Activated naive CD8-positive, alpha-beta T cell treated with anti-CD3 and anti-CD28 coated beads, Interleukin-2, amount 10 ng/mL, durations not matched to agents 7 days and 5 days (primary cell): Measurements from ENCODE around the gene PPP1R9A. TPM values are rescaled to one million over a fixed set of nuclear protein-coding genes. Genes with fewer than 3 reads are reported as not detected.

Experiments used
- ATAC-seq: fragments of 150-1000 bp; cut with Tn5 transposase; one replicate; pipeline ENCODE4 v1.10.0; 2021; ENCODE audit warnings: low read depth, moderate library complexity
- POLR2A ChIA-PET: fragments of 350-600 bp; sonication (Branson Sonifier 250); formaldehyde crosslinking; loops from one replicate; lab custom pipeline; 2021; ENCODE audit warnings: antibody characterized with exemption; lab: Charles Lee
- DNase-seq: peaks from one replicate; pipeline ENCODE4 v3.0.0; 2021
- H3K27ac Mint-ChIP-seq: one replicate; pipeline ENCODE4 v1.8.0; 2022; ENCODE audit warnings: mild to moderate bottlenecking, mixed read lengths
- H3K27me3 Mint-ChIP-seq: one replicate; pipeline ENCODE4 v1.8.0; 2022; ENCODE audit warnings: mild to moderate bottlenecking, moderate library complexity, mixed read lengths
- H3K36me3 Mint-ChIP-seq: one replicate; pipeline ENCODE4 v1.8.0; 2021; ENCODE audit warnings: mild to moderate bottlenecking, mixed read lengths
- H3K4me1 Mint-ChIP-seq: one replicate; pipeline ENCODE4 v1.8.0; 2021; ENCODE audit warnings: mixed read lengths
- H3K4me3 Mint-ChIP-seq: one replicate; pipeline ENCODE4 v1.8.0; 2022; ENCODE audit warnings: mild to moderate bottlenecking, moderate library complexity, mixed read lengths
- H3K9me3 Mint-ChIP-seq: one replicate; pipeline ENCODE4 v1.8.0; 2021; ENCODE audit warnings: mixed read lengths
- total RNA-seq, 2 experiments: library from RNA; stranded (reverse); gene quantifications; one replicate each; pipeline ENCODE4 v1.2.3, GENCODE V29; 2021

PPP1R9A gene
- total RNA-seq, 2 experiments from 2014 or later = 0.06 to 0.42 TPM

GRCh38 chr7:94898340-94898739 lies 9.1 kb upstream of the PPP1R9A start:
- Mint-ChIP-seq H3K27ac (no peak overlapping the region), H3K4me3 (no peak overlapping the region), H3K9me3 (no peaks in the 10 kb centered on the region), H3K4me1 (no peaks in the 10 kb centered on the region), H3K36me3 (no peaks in the 10 kb centered on the region), H3K27me3 (peaks cover 2% of the 10 kb centered on the region)
- ATAC-seq (no peak), DNase-seq (no peak)
- POLR2A ChIA-PET = no interaction called here

DNA sequence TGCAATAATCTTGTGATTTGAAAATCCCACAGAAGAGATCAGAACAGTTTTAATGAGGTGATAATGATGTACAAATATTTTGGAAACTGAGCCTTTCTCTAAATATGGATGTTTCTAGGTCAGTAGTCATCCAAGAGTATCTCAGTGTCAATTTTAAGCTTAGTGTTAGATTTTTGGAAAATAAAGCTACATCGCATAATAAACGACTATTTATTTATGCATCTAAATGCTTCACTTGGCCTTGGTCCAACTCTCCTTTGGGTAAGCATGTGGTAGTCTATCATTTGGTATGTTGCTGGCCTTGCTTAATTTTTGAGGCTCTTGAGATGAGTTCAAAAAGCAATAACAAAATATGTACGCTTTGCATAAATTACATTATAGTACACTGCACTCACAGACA lies 5.4 kb upstream of the PPP1R9A start:
- H3K4me1 Mint-ChIP-seq = no peaks in the 10 kb centered on the region
- H3K36me3 Mint-ChIP-seq = no peaks in the 10 kb centered on the region
- POLR2A ChIA-PET = no interaction called here
- no peak for ATAC-seq
- no peak for DNase-seq
- no peaks in the 10 kb centered on the region for H3K9me3 Mint-ChIP-seq
- peaks cover 14% of the 10 kb centered on the region for H3K27me3 Mint-ChIP-seq
- H3K4me3 Mint-ChIP-seq = no peak overlapping the region
- no peak overlapping the region for H3K27ac Mint-ChIP-seq

DNA sequence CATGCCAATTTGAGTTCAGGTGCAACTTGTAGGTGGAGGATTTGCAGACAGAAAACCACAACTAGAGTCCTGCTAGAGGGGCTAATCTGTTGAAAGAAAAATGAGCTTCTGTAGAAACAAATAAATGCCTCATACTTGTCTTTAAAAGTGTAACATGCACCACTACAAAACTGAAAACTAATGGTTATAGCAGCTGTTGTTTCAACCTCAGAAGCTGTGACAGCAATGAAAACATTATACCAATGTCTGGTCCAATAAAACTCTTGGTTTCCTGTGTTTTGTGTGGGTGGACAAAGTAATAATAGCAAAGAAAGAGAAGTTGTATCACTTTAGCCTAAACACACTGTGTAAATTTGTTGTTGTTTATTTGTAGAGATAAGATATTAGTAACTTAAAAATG lies 3.4 kb upstream of the PPP1R9A start:
- H3K36me3 Mint-ChIP-seq = no peaks in the 10 kb centered on the region
- H3K27me3 Mint-ChIP-seq = peaks cover 28% of the 10 kb centered on the region
- H3K9me3 Mint-ChIP-seq = no peaks in the 10 kb centered on the region
- no peak overlapping the region for H3K27ac Mint-ChIP-seq
- DNase-seq (no peak), ATAC-seq (no peak)
- no peak overlapping the region for H3K4me3 Mint-ChIP-seq
- H3K4me1 Mint-ChIP-seq = no peaks in the 10 kb centered on the region
- POLR2A ChIA-PET = no interaction called here

GRCh38 chr7:94904982-94905381 lies 2.4 kb upstream of the PPP1R9A start:
- ATAC-seq (no peak), DNase-seq (no peak)
- H3K36me3 Mint-ChIP-seq = no peaks in the 10 kb centered on the region
- H3K4me1 Mint-ChIP-seq = no peaks in the 10 kb centered on the region
- H3K9me3 Mint-ChIP-seq = no peaks in the 10 kb centered on the region
- H3K27me3 Mint-ChIP-seq = peaks cover 38% of the 10 kb centered on the region
- H3K27ac Mint-ChIP-seq = no peak overlapping the region
- H3K4me3 Mint-ChIP-seq = no peak overlapping the region
- POLR2A ChIA-PET = no interaction called here

DNA sequence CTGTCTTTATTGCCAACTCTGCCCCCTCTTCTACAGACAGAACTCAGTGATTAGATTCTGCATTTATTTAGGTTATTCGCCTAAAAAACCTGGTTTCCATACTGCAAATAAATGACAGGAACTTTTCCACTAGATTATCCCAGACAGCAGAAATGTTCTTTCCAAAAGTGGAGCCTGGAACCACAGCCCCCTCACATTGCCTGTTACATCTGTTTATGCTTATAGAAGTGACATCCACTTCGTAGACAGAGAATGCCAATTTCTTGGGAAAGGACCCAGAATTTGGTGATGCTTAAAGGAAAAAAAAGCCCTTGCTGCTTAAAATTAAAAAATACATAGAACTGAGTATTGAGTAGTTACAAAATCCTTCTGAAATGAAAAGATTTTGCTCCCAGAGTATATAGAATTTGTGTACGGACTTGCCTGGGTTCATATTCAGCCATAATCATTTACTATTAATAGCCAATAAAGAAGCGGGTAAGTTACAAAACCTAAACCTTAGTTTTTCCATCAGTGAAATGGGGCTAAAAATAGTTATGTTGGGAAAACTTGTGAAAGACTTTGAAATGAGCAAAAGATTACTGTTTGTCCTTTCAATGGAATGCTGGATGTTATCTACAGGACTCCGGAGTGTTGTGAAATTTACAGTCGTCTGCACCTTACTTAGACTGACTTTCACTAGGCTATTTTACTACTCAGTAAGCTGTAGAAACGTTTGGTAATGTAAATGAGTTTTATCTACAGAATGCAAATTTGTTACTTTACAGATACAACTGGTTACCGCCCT lies 1.1 kb upstream of the PPP1R9A start:
- H3K4me3 Mint-ChIP-seq = no peak overlapping the region

GRCh38 chr7:94907811-94908322 lies 473 bp downstream of the PPP1R9A start:
- Mint-ChIP-seq H3K9me3 (no peaks in the 10 kb centered on the region), H3K4me1 (no peaks in the 10 kb centered on the region), H3K27me3 (peaks cover 39% of the 10 kb centered on the region), H3K27ac (no peak overlapping the region), H3K36me3 (no peaks in the 10 kb centered on the region), H3K4me3 (peak overlapping the region; percentile 34)
- DNase-seq (peak; percentile 31), ATAC-seq (peak; percentile 50)
- POLR2A ChIA-PET = no interaction called here

More for the DNA sequence above, 1.1 kb upstream of the PPP1R9A start:
- ATAC-seq (no peak), DNase-seq (no peak)
- POLR2A ChIA-PET = no interaction called here
- no peaks in the 10 kb centered on the region for H3K36me3 Mint-ChIP-seq
- H3K9me3 Mint-ChIP-seq = no peaks in the 10 kb centered on the region
- H3K27me3 Mint-ChIP-seq = peaks cover 39% of the 10 kb centered on the region
- H3K4me1 Mint-ChIP-seq = no peaks in the 10 kb centered on the region
- no peak overlapping the region for H3K27ac Mint-ChIP-seq

DNA sequence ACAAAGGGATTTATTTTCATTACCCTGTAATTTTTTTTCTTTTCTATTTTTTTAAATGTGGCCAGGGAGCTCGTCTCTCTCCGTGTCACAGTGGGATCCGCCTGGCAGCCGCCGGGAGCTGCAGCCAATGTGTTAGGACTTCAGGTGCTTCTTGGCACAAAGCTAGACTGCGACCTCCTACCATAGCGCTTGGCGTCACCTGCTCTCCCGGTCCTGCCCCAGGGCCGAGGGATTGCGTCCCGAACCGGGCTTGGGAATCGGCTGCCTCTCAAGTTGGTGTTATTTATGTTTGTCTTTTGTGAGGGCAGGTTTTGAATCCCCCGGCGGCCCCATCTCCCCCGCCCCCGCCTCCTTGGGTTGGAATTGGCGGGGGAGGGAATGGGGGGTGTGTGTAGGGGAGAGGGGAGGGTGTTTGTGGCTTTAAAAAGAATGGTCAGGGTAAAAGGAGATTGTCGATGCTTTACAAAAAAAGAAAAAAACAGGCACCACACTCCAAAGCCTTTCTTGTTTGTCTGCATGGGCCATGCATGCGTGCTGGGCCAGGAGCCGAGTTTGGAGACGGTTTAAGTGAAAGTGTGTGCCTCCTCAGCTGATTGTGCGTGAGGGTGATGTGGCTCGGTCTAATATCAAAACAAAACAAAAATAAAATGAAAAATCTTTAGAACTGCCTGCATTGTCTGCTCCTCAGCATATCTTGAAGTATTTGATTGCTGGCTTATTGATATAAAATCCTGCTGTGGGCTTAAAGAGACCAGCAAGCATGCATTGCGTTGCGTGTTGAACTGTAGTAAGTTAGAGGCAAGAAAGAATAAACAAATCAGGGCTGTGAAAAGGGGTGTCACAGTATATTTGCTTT lies 1.2 kb downstream of the PPP1R9A start:
- H3K4me3 Mint-ChIP-seq = peak overlapping the region; percentile 34
- H3K9me3 Mint-ChIP-seq = no peaks in the 10 kb centered on the region
- no peaks in the 10 kb centered on the region for H3K4me1 Mint-ChIP-seq
- ATAC-seq (no peak), DNase-seq (no peak)
- peaks cover 37% of the 10 kb centered on the region for H3K27me3 Mint-ChIP-seq
- POLR2A ChIA-PET = no interaction called here
- no peaks in the 10 kb centered on the region for H3K36me3 Mint-ChIP-seq
- H3K27ac Mint-ChIP-seq = no peak overlapping the region

DNA sequence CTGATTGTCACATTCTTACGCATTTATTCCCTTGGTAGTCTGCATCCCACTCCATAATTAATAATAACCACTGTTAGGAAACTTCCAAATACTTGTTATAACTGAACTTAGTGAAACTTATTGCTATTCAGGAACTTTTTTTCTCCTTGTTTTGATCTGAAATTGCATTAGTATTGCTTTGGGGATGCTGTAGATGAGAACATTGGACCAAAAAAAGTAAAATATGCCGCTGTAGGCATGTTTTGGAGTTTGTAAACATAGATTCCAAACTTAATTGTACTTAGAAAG lies 1.7 kb downstream of the PPP1R9A start:
- no peaks in the 10 kb centered on the region for H3K36me3 Mint-ChIP-seq
- no peaks in the 10 kb centered on the region for H3K9me3 Mint-ChIP-seq
- ATAC-seq (no peak), DNase-seq (no peak)
- H3K27ac Mint-ChIP-seq = no peak overlapping the region
- H3K27me3 Mint-ChIP-seq = peaks cover 36% of the 10 kb centered on the region
- H3K4me3 Mint-ChIP-seq = no peak overlapping the region
- POLR2A ChIA-PET = no interaction called here
- H3K4me1 Mint-ChIP-seq = no peaks in the 10 kb centered on the region

DNA sequence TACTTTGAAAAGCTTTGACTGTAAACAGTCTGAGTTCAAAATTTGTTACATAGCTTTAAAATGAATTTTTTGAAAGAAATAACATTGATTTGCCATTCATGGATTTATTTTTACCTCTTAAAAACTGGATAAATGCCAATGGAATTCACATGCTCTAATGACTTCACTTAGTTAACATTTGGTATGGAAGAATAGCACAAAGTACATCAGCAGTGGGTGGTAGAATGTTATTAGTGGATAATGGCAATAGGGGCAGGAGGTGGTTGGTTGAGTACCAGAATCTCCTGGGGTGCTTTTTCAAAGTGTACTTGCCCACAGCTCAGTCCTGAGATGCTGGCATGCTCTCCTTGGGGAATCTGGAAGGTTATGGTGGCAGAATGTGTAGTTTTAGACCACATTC lies 4.7 kb downstream of the PPP1R9A start:
- Mint-ChIP-seq H3K4me1 (no peaks in the 10 kb centered on the region), H3K27ac (no peak overlapping the region), H3K27me3 (peaks cover 27% of the 10 kb centered on the region), H3K9me3 (no peaks in the 10 kb centered on the region), H3K36me3 (no peaks in the 10 kb centered on the region), H3K4me3 (no peak overlapping the region)
- no peak for DNase-seq
- ATAC-seq = no peak
- POLR2A ChIA-PET = no interaction called here

DNA sequence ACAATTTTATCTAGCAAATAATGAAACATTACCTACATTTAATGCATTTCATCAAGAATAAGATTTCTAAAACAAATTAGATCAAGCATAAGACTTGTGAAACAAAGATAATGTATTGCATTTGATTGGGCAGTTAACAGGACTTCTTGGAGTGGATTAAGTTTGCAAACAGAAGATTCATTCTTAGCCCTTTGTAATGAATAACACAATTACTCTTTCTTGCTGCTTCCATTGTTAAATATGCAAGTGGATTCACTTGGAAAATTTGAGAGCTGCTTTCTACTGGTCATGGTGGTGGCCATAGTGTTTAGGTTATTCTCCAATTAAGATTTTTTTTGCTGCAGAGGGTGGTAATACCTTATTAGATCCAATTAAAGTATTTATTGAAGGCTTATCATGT lies 6.0 kb downstream of the PPP1R9A start:
- Mint-ChIP-seq H3K4me3 (no peak overlapping the region), H3K36me3 (no peaks in the 10 kb centered on the region), H3K27me3 (peaks cover 20% of the 10 kb centered on the region), H3K4me1 (no peaks in the 10 kb centered on the region), H3K27ac (no peak overlapping the region), H3K9me3 (no peaks in the 10 kb centered on the region)
- POLR2A ChIA-PET = no interaction called here
- no peak for ATAC-seq
- no peak for DNase-seq

DNA sequence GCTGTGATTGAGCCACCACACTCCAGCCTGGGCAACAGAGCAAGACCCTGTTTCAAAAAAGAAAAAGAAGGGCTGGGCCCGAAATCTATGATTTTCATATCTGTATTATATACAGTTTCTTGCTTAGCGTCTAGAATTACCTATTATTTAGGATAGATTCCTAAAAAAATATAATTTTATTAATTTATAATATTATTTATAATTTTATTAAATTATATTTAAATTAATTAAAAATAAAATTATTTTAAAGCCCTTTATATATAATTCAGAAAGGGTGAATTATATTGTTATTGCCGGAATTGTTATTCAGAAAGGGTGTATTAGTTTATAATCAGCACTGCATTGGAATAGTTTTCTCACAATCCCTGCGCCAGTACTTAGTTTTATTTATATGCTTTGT lies 14.5 kb downstream of the PPP1R9A start:
- DNase-seq = no peak
- no peak overlapping the region for H3K4me3 Mint-ChIP-seq
- ATAC-seq = no peak
- no peaks in the 10 kb centered on the region for H3K4me1 Mint-ChIP-seq
- H3K9me3 Mint-ChIP-seq = no peaks in the 10 kb centered on the region
- POLR2A ChIA-PET = no interaction called here
- H3K27ac Mint-ChIP-seq = no peak overlapping the region
- H3K27me3 Mint-ChIP-seq = peaks cover 2% of the 10 kb centered on the region
- no peaks in the 10 kb centered on the region for H3K36me3 Mint-ChIP-seq

DNA sequence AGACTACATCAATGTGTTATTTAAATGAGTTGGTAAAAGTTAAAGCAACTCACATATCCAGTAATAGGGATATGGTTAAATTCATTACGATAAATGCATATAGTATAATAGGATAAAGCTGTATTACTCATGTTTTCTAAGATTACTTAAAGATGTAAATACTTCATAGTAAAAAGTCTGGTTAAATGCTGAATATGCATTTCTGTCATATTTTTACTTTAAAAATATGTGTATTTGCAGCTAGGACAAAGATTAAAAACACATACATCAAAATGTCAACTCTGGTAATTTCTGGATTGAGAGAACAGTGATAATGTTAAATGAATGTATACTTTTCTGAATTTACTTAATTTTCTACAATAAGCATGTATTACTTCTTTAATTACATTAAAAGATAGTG lies 15.1 kb downstream of the PPP1R9A start:
- DNase-seq (no peak), ATAC-seq (no peak)
- POLR2A ChIA-PET = no interaction called here
- H3K36me3 Mint-ChIP-seq = no peaks in the 10 kb centered on the region
- H3K9me3 Mint-ChIP-seq = no peaks in the 10 kb centered on the region
- no peak overlapping the region for H3K4me3 Mint-ChIP-seq
- no peak overlapping the region for H3K27ac Mint-ChIP-seq
- H3K4me1 Mint-ChIP-seq = no peaks in the 10 kb centered on the region
- H3K27me3 Mint-ChIP-seq = peaks cover 2% of the 10 kb centered on the region

DNA sequence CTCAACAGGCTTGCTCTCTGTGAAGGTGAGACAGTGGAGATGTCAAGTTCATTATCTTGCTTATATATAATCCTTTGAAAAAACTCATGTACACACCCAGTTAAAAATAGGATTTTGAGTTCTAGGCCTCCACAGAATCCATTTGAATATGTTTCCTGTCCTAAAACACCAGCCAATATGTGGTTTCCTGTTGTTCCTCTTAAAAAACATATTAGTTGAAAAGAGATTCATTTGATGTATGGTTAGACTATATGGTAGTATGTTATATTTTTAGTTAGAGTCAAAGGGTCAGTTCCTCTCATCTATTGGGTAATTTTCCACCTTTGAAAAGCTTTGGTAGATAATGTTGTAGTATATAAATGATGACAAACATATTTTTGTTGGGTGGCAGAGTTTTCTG lies 16.0 kb downstream of the PPP1R9A start:
- ATAC-seq (no peak), DNase-seq (no peak)
- Mint-ChIP-seq H3K27me3 (peaks cover 2% of the 10 kb centered on the region), H3K36me3 (no peaks in the 10 kb centered on the region), H3K27ac (no peak overlapping the region), H3K4me1 (no peaks in the 10 kb centered on the region), H3K4me3 (no peak overlapping the region), H3K9me3 (no peaks in the 10 kb centered on the region)
- POLR2A ChIA-PET = no interaction called here

DNA sequence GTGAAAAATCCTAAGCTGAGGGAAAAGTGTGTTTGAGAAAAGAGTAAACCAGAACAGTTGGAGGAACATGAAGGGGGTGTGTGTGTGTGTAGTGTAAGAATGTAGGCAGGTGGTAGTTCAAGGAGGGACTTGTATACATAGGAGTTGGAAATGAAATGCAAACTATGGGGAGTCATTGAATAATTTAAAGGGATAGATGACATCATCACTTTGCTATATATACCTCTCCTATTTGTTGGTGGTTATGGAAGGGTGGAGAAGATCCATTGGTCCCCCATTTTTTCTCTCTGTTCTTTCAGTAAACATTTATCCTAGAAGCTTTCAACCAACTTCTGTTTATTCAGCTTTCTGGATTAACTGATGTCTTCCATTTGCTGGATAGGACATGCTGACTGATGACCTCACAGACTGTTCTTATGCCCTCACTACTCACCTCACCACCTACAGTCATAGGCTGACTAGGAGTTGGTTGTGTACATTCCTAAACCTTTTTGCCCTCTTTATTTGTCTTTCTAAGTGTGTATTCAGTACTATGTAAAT lies 20.8 kb downstream of the PPP1R9A start:
- no peak for DNase-seq
- no peaks in the 10 kb centered on the region for H3K36me3 Mint-ChIP-seq
- peaks cover 2% of the 10 kb centered on the region for H3K27me3 Mint-ChIP-seq
- POLR2A ChIA-PET = no interaction called here
- no peaks in the 10 kb centered on the region for H3K9me3 Mint-ChIP-seq
- no peak for ATAC-seq
- H3K4me1 Mint-ChIP-seq = no peaks in the 10 kb centered on the region
- no peak overlapping the region for H3K27ac Mint-ChIP-seq
- H3K4me3 Mint-ChIP-seq = no peak overlapping the region
